ENCODE results near the gene SEPTIN5.

Gene SEPTIN5

DNA sequence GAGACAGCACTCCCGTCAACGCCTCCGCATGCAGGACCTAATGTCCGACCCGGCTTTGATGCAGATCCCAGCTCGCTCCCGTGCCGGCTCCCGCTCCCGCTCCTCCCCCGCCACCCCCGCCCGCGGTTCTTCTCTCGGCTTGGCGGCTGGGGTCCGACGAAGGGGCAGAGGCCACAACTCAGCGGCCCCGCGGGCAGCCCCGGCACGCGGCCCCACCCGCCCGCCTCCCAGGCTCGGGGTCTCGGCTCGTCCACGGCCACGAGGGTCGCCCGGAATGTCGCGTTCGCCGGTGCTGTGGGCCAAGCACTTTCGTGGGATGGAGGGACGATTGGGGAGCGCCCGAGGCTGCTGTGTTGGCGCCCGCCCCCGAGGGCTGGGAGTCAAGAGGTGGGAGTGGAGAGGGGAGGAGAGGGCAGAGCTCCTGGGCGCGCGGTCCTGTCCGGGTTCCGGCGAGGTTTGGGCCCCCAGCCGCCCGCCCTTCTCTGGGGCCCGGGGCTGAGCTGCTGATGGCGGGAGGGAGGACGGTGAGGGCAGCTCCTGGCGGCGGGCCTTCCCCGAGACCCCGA lies 40.9 kb downstream of the SEPTIN5 start:
- TF ChIP-seq, protein P1, sequence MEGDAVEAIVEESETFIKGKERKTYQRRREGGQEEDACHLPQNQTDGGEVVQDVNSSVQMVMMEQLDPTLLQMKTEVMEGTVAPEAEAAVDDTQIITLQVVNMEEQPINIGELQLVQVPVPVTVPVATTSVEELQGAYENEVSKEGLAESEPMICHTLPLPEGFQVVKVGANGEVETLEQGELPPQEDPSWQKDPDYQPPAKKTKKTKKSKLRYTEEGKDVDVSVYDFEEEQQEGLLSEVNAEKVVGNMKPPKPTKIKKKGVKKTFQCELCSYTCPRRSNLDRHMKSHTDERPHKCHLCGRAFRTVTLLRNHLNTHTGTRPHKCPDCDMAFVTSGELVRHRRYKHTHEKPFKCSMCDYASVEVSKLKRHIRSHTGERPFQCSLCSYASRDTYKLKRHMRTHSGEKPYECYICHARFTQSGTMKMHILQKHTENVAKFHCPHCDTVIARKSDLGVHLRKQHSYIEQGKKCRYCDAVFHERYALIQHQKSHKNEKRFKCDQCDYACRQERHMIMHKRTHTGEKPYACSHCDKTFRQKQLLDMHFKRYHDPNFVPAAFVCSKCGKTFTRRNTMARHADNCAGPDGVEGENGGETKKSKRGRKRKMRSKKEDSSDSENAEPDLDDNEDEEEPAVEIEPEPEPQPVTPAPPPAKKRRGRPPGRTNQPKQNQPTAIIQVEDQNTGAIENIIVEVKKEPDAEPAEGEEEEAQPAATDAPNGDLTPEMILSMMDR (IDR thresholded peaks at IDR 0.05; ENCODE audit: borderline replicate concordance, insufficient read depth, low read depth, low read length) = no peak
- no peak overlapping the region for H3K4me3 ChIP-seq (ENCODE audit: low read depth, low read length)

GRCh38 chr22:19755722-19756287 lies 41.5 kb downstream of the SEPTIN5 start:
- no peak overlapping the region for H3K4me3 ChIP-seq (ENCODE audit: low read depth, low read length)
- TF ChIP-seq, protein P1 (IDR thresholded peaks at IDR 0.05; ENCODE audit: borderline replicate concordance, insufficient read depth, low read depth, low read length) = 0 out of 2 replicates have a peak, but pooled peaks have one; percentile 1

DNA sequence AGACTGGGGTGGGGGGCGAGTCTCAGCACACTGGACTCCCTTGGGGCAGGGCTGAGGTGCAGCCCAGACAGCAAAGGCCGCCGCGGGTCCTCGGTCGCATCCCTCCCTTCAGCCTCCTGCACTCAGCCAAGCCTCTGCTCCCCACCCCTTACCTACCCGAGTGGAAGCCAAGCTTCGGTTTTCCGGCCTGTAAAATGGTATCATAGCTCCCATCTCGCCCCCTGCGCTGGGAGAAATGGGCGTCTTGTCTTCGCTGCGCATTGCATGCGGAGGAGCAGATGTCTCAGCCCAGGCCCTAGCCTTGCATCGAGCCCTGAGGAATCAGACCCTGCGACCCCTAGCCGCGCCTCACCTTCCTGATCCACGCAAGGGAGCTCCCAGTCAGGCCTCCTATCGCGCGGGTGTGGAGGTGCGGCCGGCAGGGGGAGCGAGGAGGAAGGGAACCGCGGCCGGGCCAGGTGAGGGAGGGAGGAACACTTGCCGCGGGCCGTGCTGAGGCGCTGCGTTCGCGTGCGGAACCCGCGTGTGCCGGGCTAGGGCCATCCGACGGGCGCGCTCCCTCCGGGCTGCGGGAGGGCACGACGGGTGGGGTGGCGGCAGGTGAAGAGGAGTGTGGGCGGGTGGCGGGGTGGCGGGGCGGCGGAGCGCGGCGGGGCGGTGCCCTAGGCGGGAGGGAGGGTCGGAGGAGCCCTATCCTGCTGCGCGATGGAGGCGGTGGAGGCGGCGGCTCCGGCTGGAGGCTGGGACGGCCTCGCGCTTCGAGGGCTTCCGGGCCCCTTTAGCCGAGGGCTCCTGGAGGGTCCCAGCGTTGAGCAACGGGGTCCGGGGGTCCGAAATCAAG lies 42.2 kb downstream of the SEPTIN5 start:
- TF ChIP-seq, protein P1 (IDR thresholded peaks at IDR 0.05; ENCODE audit: borderline replicate concordance, insufficient read depth, low read depth, low read length) = peak; percentile 65
- H3K4me3 ChIP-seq (ENCODE audit: low read depth, low read length) = no peak overlapping the region

- H3K4me3 ChIP-seq (ENCODE audit: low read depth, low read length) = no peak overlapping the region
- TF ChIP-seq, protein P1 (IDR thresholded peaks at IDR 0.05; ENCODE audit: borderline replicate concordance, insufficient read depth, low read depth, low read length) = no peak
Observed at GRCh38 chr22:19757140-19757984, 43.1 kb downstream of the SEPTIN5 start.

DNA sequence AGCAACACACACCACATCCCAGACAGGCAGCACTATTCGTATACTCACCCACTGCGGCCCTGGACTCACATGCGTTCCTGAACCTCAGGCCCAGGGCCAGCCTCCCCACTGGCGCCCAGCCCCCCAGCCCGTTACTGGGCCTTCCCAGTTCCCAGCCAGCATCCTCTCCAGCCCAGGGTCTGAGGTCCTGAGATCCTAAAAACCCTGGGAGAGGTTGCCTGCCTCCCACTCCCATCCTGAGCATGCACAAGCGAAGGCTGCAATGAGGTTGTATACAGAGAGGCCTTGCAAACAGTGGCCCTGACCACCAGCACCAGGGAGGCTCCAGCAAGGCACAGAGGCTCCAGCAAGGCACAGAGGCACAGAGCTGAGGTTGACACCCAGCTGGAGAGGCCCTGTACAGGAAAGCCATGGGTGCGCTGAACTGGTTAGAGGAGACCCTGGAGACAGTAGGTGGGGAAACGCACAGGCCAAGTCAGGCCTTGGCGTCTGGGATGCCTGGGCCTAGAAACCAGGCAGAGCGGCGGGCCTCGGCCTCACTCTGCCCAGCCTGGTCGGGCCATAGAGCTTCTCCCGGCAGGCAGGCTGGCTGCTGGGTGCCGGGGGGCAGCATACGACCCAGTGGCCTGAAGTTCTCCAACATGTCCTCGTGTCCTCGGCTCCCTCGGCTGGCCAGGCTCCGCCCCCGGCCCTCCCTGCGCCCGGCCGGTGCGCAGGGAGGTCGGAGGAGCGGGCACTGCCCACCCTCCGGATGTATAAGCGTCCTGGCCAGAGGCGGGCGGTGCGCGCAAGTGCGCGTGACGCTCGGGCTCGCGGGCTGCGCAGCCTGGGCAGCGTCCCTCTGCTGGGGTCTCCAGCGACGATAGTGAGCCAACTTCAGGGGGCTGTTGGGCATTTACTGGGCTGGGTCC lies 43.9 kb downstream of the SEPTIN5 start:
- TF ChIP-seq, protein P1 (IDR thresholded peaks at IDR 0.05; ENCODE audit: borderline replicate concordance, insufficient read depth, low read depth, low read length) = no peak
- no peak overlapping the region for H3K4me3 ChIP-seq (ENCODE audit: low read depth, low read length)

GRCh38 chr22:19758896-19759426 lies 44.7 kb downstream of the SEPTIN5 start:
- no peak overlapping the region for H3K4me3 ChIP-seq (ENCODE audit: low read depth, low read length)

More at GRCh38 chr22:19758896-19759426, 44.7 kb downstream of the SEPTIN5 start:
- TF ChIP-seq, protein P1 (IDR thresholded peaks at IDR 0.05; ENCODE audit: borderline replicate concordance, insufficient read depth, low read depth, low read length) = no peak
